ENCODE data around the gene CD46.
A peak's percentile ranks its signal among the peaks of the same experiment; 100 is the strongest.

GRCh38 chr1:207826557-207827487 is 75.0 kb downstream of the CD46 start:
- TF ChIP-seq CTCF (conservative IDR thresholded peaks at IDR 0.05): no peak
- TF ChIP-seq ZFX (IDR thresholded peaks at IDR 0.05): peak; percentile 57
